HG03280 (cell line): ENCODE measurements around the gene PNKD.

Experiments
- ATAC-seq: cut with Tn5 transposase; IDR thresholded peaks from one replicate; pipeline ENCODE4 v1.9.1; 2021; ENCODE audit warnings: mild to moderate bottlenecking, moderate library complexity; ENCODE audit not compliant: unreplicated experiment

The PNKD gene

GRCh38 chr2:218269900-218270720 is at the start of gene PNKD, which contains the start of gene AAMP:
TSS of gene PNKD (plus strand) at chr2:218270519. CDS start at chr2:218270536, 17 bp downstream.
TSS of gene AAMP (minus strand) at chr2:218270137. CDS start at chr2:218270086, 51 bp downstream.
- ATAC-seq = peak; percentile 93

- ATAC-seq = no peak
Measured at GRCh38 chr2:218221000-218221399, 49.3 kb upstream of the PNKD start.

- ATAC-seq = no peak
Measured at GRCh38 chr2:218223046-218223445, 47.3 kb upstream of the PNKD start.

- ATAC-seq = no peak
Measured at GRCh38 chr2:218224186-218224585, 46.1 kb upstream of the PNKD start.

- ATAC-seq = no peak
Measured at GRCh38 chr2:218226903-218227302, 43.4 kb upstream of the PNKD start.

- no peak for ATAC-seq
Measured at GRCh38 chr2:218228366-218229090, 41.8 kb upstream of the PNKD start.

- ATAC-seq = peak; percentile 83
Measured at GRCh38 chr2:218229239-218229638, 41.1 kb upstream of the PNKD start.

GRCh38 chr2:218229851-218230250 is 40.5 kb upstream of the PNKD start:
- no peak for ATAC-seq

- ATAC-seq = peak; percentile 40
Measured at GRCh38 chr2:218230882-218231281, 39.4 kb upstream of the PNKD start.

- no peak for ATAC-seq
Measured at GRCh38 chr2:218233543-218233942, 36.8 kb upstream of the PNKD start.

GRCh38 chr2:218234521-218234920 is 35.8 kb upstream of the PNKD start:
- no peak for ATAC-seq

GRCh38 chr2:218235017-218235416 is 35.3 kb upstream of the PNKD start:
- ATAC-seq = no peak

- no peak for ATAC-seq
Measured at GRCh38 chr2:218236829-218237228, 33.5 kb upstream of the PNKD start.

GRCh38 chr2:218238887-218239286 is 31.4 kb upstream of the PNKD start:
- no peak for ATAC-seq

- ATAC-seq = no peak
Measured at GRCh38 chr2:218244204-218244603, 26.1 kb upstream of the PNKD start.

- ATAC-seq = no peak
Measured at GRCh38 chr2:218244665-218245064, 25.7 kb upstream of the PNKD start.

- ATAC-seq = no peak
Measured at GRCh38 chr2:218245214-218245613, 25.1 kb upstream of the PNKD start.

GRCh38 chr2:218249691-218250090 is 20.6 kb upstream of the PNKD start:
- no peak for ATAC-seq

- ATAC-seq = no peak
Measured at GRCh38 chr2:218252509-218253231, 17.6 kb upstream of the PNKD start.

GRCh38 chr2:218253232-218253625 is 17.1 kb upstream of the PNKD start:
- ATAC-seq = no peak

GRCh38 chr2:218255446-218255845 is 14.9 kb upstream of the PNKD start:
- ATAC-seq = no peak
